ENCODE results near the gene PIGR. TPM values are rescaled to one million over a fixed set of nuclear protein-coding genes. Genes with fewer than 3 reads are reported as not detected.

PIGR gene
- 0.13 TPM for total RNA-seq
- long read RNA-seq, result 0 reads

DNA sequence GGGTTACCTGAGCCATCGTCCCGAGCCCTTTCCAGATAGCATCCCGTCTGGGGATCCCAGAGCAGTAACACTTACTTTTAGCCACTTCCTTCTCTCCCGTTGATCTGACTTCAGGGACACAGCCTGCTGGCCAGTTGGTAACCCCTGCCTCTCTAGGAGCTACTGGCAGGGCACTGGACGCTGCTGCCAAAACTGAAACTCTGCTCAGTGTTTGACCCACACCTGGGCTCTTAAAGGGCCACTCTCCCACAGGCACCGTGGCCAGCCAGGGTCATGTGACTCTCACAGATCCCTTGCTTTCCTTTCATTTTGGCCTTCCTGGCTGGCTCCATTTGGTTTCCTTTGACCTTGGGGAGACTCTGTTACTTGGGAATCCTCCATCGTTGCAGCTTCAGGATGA lies at the start of gene PIGR:
TSS of gene PIGR (minus strand) at position 206 of the 400 bp plus-strand sequence. CDS start 5,935 bp downstream, outside the sequence.
- no peak for DNase-seq
- intact Hi-C loops (cut with DNase I), result no loop called here
- no peak for ATAC-seq (ENCODE audit: poor library complexity)

DNA sequence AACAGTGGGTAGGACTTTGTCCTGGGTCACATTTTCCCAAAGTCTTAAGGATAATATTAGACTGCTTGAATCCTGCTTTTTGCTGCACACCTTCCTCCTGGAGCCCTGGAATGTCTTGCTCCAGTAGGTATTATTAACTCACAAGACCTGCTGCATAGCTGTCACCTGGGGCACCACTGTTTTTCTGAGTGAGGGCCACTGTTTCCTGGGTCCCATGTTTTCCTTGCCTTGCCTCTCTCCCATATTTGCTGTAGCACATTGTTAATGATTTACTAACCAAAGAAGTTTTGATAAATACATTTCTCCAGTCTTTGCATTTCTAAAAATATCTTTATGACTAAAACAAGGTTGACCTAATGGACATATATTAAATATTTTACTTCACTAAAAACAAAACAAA lies 46.5 kb upstream of the PIGR start:
- DNase-seq (no peak), ATAC-seq (ENCODE audit: poor library complexity) (no peak)

GRCh38 chr1:206987873-206988272 lies 41.6 kb upstream of the PIGR start:
- DNase-seq (no peak), ATAC-seq (ENCODE audit: poor library complexity) (no peak)
- intact Hi-C loops (cut with DNase I), result loop anchor here (10.0 kb wide), 1 partner anchor 383 kb away; no protein-coding TSS in a partner anchor

More for the DNA sequence above, 46.5 kb upstream of the PIGR start:
- intact Hi-C loops (cut with DNase I), result no loop called here

DNA sequence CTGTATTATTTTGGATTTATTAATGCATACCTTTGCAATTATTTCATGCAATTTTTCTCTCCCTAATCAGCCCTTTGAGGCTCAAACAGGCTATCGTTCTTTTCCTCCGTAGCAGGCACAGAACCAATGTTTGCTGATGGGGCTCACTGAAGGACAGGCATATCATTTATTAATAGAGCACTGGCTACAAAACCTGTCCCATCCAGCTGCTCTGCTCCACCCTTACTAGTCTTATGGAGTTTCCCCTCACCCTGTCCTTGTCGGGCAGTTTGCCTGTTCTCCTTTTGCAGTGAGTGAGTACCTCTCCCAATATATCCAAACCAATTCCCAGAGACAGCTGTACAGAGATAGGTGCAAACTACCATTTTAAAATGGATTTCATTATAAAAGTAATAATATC lies 40.6 kb upstream of the PIGR start:
- intact Hi-C loops (cut with DNase I), result loop anchor here (10.0 kb wide), 1 partner anchor 382 kb away; no protein-coding TSS in a partner anchor
- ATAC-seq (ENCODE audit: poor library complexity), result peak; percentile 72

GRCh38 chr1:206986402-206986801 lies 40.1 kb upstream of the PIGR start:
- intact Hi-C loops (cut with DNase I), result loop anchor here (10.0 kb wide), 1 partner anchor 382 kb away; no protein-coding TSS in a partner anchor
- ATAC-seq (ENCODE audit: poor library complexity) (no peak), DNase-seq (no peak)

More for the DNA sequence above, 40.6 kb upstream of the PIGR start:
- no peak for DNase-seq

DNA sequence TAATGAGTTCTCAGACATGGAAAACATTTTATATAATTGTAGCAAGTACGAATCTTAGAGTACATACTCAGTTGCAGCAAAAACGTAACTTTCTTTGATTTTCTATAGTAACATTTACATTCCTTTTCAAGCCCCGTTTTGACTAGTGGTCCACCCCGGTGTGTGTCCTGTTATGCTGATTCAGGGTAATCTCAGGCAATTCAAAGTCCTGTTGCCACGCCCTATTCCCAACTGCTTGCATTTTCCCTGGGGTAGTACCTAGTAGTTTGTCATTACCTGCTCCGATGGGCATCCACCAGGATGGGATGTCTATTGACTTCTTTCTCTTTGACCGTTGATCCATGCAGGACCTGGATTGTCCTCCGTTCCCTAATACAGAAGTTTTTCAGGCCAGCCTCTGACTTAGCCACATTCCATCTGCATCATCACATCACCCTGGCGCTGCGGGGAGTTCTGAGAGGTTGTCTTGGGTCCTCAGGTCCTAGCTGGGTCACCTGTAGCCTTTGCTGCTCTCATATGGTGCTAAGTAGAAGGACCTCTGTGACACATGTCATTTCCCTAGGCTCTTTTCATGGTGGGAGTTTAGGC lies 39.0 kb upstream of the PIGR start:
- DNase-seq (no peak), ATAC-seq (ENCODE audit: poor library complexity) (no peak)
- intact Hi-C loops (cut with DNase I), result loop anchor here (10.0 kb wide), 1 partner anchor 380 kb away; no protein-coding TSS in a partner anchor

DNA sequence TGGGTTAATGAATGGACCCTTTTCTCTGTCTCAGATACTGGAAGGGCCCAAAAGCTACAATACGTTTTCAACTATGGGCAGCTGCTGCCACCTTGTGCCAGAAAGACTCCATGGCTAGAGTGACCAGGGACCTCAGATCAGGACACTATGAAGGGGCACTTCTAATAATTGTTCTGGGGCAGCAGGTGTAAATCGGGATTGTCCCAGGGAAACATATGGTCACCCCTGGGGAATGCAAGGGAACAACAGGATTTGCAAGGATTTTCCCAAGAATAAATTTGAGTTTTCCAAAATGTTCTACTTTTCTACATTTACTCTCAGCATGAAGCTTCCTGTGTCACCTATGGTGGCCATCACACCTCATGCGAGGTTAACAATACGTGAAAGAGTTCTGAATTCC lies 36.0 kb upstream of the PIGR start:
- ATAC-seq (ENCODE audit: poor library complexity), result peak; percentile 87
- intact Hi-C loops (cut with DNase I), result loop anchor here (10.0 kb wide), 1 partner anchor 377 kb away; no protein-coding TSS in a partner anchor
- peak; percentile 57 for DNase-seq

- DNase-seq, result no peak
- intact Hi-C loops (cut with DNase I), result loop anchor here (10.0 kb wide), 1 partner anchor 375 kb away; no protein-coding TSS in a partner anchor
- ATAC-seq (ENCODE audit: poor library complexity), result no peak
Measured at GRCh38 chr1:206979379-206980043, 33.2 kb upstream of the PIGR start.

DNA sequence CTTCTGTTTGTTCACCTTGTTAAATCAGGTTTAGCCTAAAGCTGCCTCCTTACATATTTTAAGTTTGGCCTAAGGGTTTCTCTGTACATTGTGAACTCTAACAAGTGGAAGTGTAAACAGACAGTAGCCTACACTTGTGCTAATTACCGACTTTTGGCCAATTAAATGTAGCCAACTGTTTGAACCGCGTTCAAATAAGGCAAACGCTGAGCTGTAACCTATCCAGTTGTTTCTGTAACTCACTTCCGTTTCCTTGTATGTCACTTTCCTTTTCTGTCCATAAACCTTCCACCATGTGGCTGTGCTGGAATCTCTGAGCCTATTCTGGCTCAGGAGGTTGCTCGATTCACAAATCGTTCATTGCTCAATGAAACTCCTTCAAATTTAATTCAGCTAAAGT lies 32.0 kb upstream of the PIGR start:
- no peak for DNase-seq
- intact Hi-C loops (cut with DNase I), result no loop called here
- ATAC-seq (ENCODE audit: poor library complexity), result no peak

- no peak for ATAC-seq (ENCODE audit: poor library complexity)
- DNase-seq, result no peak
- intact Hi-C loops (cut with DNase I), result no loop called here
Measured at GRCh38 chr1:206975306-206975705, 29.0 kb upstream of the PIGR start.

GRCh38 chr1:206974140-206974539 lies 27.9 kb upstream of the PIGR start:
- intact Hi-C loops (cut with DNase I), result no loop called here
- DNase-seq (no peak), ATAC-seq (ENCODE audit: poor library complexity) (no peak)

- ATAC-seq (ENCODE audit: poor library complexity) (no peak), DNase-seq (no peak)
Measured at GRCh38 chr1:206972728-206973127, 26.5 kb upstream of the PIGR start.

GRCh38 chr1:206971029-206971655 lies 24.9 kb upstream of the PIGR start:
- intact Hi-C loops (cut with DNase I), result no loop called here
- ATAC-seq (ENCODE audit: poor library complexity), result no peak
- DNase-seq, result no peak

More at GRCh38 chr1:206972728-206973127, 26.5 kb upstream of the PIGR start:
- intact Hi-C loops (cut with DNase I), result no loop called here

DNA sequence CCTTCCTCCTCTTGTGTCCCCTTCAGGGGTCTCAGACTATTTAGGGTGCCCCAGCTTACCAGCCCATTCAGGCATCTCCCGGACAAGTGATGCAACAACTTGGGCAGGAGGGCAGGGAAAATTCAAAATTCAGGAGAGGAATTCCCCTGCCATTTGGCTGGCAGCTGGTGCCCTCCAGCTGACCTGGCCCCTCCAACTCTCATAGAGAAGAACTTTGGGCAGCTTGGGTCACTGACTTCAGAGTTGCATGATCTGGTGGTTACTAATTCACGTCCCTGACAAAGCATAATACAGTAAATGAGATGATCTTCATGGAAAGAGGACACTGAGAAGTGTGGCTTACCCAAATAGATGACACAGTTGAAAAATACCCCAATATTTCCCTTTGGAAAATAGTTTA lies 24.2 kb upstream of the PIGR start, which contains the start of gene FCAMR:
TSS of gene FCAMR (minus strand) at position 15 of the 400 bp plus-strand sequence. CDS start 335 bp downstream, outside the sequence.
- intact Hi-C loops (cut with DNase I), result no loop called here
- ATAC-seq (ENCODE audit: poor library complexity) (no peak), DNase-seq (no peak)

- intact Hi-C loops (cut with DNase I), result no loop called here
- DNase-seq, result no peak
- peak; percentile 20 for ATAC-seq (ENCODE audit: poor library complexity)
Measured at GRCh38 chr1:206969090-206969489, 22.8 kb upstream of the PIGR start.

DNA sequence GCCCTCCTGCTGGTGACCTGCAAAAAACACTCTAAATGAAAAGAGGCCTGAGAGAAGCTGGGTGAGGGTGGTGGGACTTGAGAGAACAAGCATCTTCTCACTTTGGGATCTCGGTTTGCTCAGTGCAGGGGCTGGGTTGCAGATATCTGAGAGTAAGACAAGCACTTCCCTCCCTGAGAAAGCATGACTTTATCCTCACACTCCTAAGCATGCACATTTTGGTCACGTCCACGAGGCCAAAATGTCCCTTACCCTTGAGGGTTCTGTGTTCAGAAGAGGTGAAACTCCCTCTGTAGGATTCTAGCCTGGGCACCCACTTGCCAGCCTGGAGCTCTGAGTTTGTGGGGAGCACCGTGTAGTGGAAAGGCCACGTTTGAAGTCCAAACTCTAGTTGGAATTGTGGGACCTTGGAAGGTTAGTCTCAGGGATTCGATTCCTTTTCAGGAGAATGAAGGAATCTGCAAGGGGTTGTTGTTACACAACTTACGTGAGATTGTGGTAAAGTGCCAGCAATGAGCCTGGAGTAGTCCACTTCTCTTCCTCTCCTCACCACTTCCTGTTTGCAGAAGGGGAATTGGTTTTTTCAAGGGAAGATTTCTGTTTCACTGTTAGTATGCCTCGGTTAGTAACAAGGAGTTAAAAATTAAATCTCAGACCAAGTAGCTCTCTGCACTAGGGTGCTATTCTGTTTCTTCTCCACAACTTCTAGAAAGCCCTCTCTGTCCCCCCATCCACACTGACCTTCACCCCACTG lies 21.0 kb upstream of the PIGR start:
- DNase-seq (no peak), ATAC-seq (ENCODE audit: poor library complexity) (peak; percentile 39)
- intact Hi-C loops (cut with DNase I), result no loop called here

GRCh38 chr1:206965781-206966180 lies 19.5 kb upstream of the PIGR start:
- intact Hi-C loops (cut with DNase I), result no loop called here
- no peak for ATAC-seq (ENCODE audit: poor library complexity)
- DNase-seq, result no peak

- intact Hi-C loops (cut with DNase I), result no loop called here
- no peak for ATAC-seq (ENCODE audit: poor library complexity)
- no peak for DNase-seq
Measured at GRCh38 chr1:206963740-206964139, 17.5 kb upstream of the PIGR start.
